Stimulated activated naive B cell treated with anti-CD40 and anti-IgM and Interleukin-4, amounts not matched to agents 10 μg/mL and 1 μg/mL and 100 μg/mL, for 72 hours (primary cell): ENCODE data around the gene EME2.

ENCODE experiments used
- ATAC-seq, 2 donors: fragments of 150-1000 bp; cut with Tn5 transposase; replicated peaks; 2 replicates each; pipeline ENCODE4 v1.10.0; 2021; ENCODE audit warnings: moderate library complexity in 1 of 2
- DNase-seq: peaks from one replicate; pipeline ENCODE4 v3.0.0; 2021
- H3K27ac Mint-ChIP-seq: one replicate; pipeline ENCODE4 v1.8.0; 2022; ENCODE audit warnings: mild to moderate bottlenecking, mixed read lengths
- H3K27me3 Mint-ChIP-seq, 2 donors: one replicate each; pipeline ENCODE4 v1.8.0; 2022; ENCODE audit warnings: mixed read lengths in 2 of 2
- H3K36me3 Mint-ChIP-seq, 2 donors: one replicate each; pipeline ENCODE4 v1.8.0; 2022; ENCODE audit warnings: mixed read lengths in 2 of 2, mild to moderate bottlenecking in 1 of 2
- H3K4me1 Mint-ChIP-seq, 2 donors: one replicate each; pipeline ENCODE4 v1.8.0; 2022; ENCODE audit warnings: mixed read lengths in 2 of 2, mild to moderate bottlenecking in 1 of 2
- H3K4me3 Mint-ChIP-seq, 2 donors: one replicate each; pipeline ENCODE4 v1.8.0; 2022; ENCODE audit warnings: mild to moderate bottlenecking in 2 of 2, mixed read lengths in 2 of 2, moderate library complexity in 1 of 2
- H3K9me3 Mint-ChIP-seq, 2 donors: one replicate each; pipeline ENCODE4 v1.8.0; 2022; ENCODE audit warnings: mixed read lengths in 2 of 2, mild to moderate bottlenecking in 1 of 2

EME2 gene

DNA sequence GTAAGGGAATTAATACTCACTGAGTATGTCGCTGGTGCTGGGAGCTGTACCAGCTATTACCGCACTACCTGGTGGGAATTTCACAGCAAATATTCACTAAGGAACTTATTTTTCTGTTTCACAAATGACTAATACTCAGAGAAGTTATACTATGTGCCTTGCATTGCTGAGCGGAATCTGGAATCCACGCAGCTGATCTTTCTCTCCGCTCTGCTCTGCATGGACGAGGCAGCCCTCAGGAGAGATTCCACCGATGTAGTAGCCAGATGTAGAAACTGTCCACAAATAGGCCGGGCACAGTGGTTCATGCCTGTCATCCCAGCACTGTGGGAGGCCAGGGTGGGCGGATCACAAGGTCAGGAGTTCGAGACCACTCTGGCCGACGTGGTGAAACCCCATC is 18.4 kb upstream of the EME2 start:
- DNase-seq (no peak), ATAC-seq (no peak)
- peaks cover 0 to 1% of the 10 kb centered on the region in 2 donors for H3K4me1 Mint-ChIP-seq
- peak overlapping the region; percentile 37 for H3K27ac Mint-ChIP-seq
- H3K4me3 Mint-ChIP-seq: no peak overlapping the region
- H3K36me3 Mint-ChIP-seq: peaks cover 43 to 52% of the 10 kb centered on the region in 2 donors
- H3K27me3 Mint-ChIP-seq: no peaks in the 10 kb centered on the region
- H3K9me3 Mint-ChIP-seq: no peaks in the 10 kb centered on the region

DNA sequence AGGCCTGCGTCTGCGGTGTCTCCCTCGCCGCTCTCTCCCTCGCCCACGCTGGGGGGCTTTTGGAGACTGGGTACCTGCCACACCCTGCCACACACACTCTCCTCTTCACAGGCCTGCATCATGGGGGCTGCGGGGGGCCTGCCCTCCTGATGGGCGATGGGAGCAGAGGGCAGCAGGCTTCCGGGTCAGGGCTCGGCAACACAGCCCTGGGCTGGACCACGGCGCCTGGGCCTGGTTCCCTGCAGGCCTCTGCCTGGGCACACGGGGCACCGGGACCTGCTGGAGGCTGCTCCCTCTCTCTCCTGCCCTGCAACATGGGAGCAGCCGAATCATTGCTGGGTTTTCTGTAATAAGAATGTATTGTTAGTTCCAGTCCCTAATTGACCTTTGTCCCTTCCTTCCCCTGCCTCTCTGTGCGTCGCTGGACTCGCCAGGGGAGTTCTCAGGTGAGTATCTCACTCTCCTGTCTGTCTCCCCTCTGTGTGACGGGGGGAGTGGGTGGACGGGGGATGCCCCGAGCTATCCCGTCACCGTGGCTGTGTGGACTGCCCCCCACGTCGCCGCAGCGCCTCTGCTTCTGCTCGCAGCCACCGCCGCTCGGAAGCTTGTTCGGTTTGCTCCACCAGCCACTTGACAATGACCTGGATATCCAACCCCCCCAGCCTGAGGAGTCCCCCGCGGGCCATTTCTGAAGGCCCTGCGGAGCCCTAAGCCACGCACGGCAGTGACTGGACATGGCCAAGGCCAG is 14.7 kb upstream of the EME2 start:
- Mint-ChIP-seq H3K27me3 (no peaks in the 10 kb centered on the region), H3K4me3 (no peak overlapping the region), H3K4me1 (peaks cover 0 to 3% of the 10 kb centered on the region in 2 donors), H3K27ac (peak overlapping the region; percentile 62), H3K36me3 (peaks cover 56 to 57% of the 10 kb centered on the region in 2 donors), H3K9me3 (no peaks in the 10 kb centered on the region)
- DNase-seq (no peak), ATAC-seq (no peak)

DNA sequence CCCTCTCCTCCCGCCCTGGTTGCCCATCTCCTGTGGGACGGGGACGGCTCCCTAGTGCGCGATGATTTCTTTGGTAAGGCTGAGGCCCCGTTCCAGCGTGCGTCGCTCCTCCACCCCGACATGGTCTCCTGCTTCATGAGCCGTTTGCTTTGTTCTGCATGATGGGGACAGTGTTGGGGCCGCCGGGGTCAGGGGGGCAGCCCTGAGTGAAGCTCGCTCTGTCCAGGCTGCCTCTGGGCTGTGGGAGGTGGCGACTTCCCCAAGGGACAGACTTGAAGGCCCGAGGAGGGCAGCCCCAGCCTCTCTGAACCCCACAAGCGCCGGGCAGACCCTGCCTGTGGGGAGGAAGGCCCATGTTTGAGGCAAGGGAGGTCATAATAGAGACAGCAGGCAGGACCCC is 13.7 kb upstream of the EME2 start:
- Mint-ChIP-seq H3K36me3 (peaks cover 58 to 59% of the 10 kb centered on the region in 2 donors), H3K9me3 (no peaks in the 10 kb centered on the region), H3K27me3 (no peaks in the 10 kb centered on the region), H3K4me3 (no peak overlapping the region), H3K4me1 (peaks cover 0 to 3% of the 10 kb centered on the region in 2 donors), H3K27ac (no peak overlapping the region)
- ATAC-seq (no peak), DNase-seq (no peak)

DNA sequence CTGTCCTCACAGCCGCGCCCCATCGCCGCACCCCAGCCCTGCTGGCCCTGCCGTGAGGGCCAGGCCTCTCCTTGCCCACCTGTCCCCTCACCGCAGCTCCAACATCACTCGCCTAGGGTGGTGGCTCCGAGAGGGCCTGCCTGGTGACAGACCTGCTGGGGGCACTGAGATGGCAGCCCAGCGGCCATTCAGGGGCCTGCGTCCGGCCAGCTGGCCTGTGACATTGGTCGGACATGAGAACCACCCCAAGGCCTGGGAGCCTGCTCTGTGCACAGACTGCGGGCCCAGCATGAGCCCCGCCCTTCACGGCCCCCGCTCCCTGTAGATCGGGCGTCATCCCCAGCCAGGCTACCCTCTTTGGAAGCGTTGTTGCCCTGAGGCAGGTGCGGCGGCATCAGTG is 13.1 kb upstream of the EME2 start:
- H3K36me3 Mint-ChIP-seq: peaks cover 55% of the 10 kb centered on the region in 2 donors
- ATAC-seq (no peak), DNase-seq (no peak)
- H3K4me1 Mint-ChIP-seq: peaks cover 0 to 3% of the 10 kb centered on the region in 2 donors
- H3K27ac Mint-ChIP-seq: no peak overlapping the region
- H3K27me3 Mint-ChIP-seq: no peaks in the 10 kb centered on the region
- H3K4me3 Mint-ChIP-seq: no peak overlapping the region
- H3K9me3 Mint-ChIP-seq: no peaks in the 10 kb centered on the region

DNA sequence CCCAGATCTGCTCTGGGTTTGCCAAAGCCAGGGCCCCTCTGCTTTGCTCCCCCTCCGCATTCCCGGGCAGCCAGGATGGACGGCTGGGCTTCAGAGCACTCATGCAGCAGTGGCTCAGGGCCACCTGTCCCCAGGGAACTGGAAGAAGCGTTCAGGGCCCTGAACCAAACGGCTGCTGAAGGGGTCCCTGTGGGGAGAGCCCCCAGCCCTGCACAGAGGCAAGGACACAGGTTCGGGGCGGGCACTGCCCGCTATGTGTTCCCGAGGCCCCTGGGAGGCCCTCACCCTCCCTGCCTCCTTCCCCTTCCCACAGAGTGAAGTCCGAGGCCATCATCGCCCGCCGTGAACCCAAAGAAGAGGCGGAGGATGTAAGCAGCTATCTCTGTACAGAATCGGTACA is 11.7 kb upstream of the EME2 start:
- ATAC-seq (no peak), DNase-seq (no peak)
- Mint-ChIP-seq H3K27ac (peak overlapping the region; percentile 47), H3K27me3 (no peaks in the 10 kb centered on the region), H3K4me1 (peaks cover 0 to 3% of the 10 kb centered on the region in 2 donors), H3K36me3 (peaks cover 44 to 49% of the 10 kb centered on the region in 2 donors), H3K9me3 (no peaks in the 10 kb centered on the region), H3K4me3 (no peak overlapping the region)

DNA sequence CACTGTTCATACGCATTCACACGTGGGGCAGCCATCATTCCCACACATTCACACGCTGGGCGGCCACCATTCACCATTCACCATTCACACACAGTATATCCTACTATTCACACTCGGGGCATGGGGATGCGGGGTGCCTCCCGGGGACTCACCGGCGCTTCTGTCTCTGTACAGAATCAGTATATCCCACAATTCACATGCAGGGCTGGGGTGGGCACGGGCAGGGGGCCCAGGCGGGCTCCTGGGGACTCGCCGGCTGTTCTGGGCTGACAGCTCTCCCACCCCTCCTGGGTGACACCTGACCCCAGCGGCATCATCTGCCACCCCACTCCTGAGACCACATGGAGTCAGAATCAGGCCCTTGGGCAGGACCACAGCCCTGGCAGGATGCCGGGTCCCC is 10.9 kb upstream of the EME2 start:
- H3K4me3 Mint-ChIP-seq: no peak overlapping the region
- no peak for DNase-seq
- H3K27ac Mint-ChIP-seq: no peak overlapping the region
- no peaks in the 10 kb centered on the region for H3K27me3 Mint-ChIP-seq
- no peaks in the 10 kb centered on the region for H3K9me3 Mint-ChIP-seq
- peaks cover 0 to 3% of the 10 kb centered on the region in 2 donors for H3K4me1 Mint-ChIP-seq
- peaks cover 44 to 46% of the 10 kb centered on the region in 2 donors for H3K36me3 Mint-ChIP-seq
- ATAC-seq: no peak

DNA sequence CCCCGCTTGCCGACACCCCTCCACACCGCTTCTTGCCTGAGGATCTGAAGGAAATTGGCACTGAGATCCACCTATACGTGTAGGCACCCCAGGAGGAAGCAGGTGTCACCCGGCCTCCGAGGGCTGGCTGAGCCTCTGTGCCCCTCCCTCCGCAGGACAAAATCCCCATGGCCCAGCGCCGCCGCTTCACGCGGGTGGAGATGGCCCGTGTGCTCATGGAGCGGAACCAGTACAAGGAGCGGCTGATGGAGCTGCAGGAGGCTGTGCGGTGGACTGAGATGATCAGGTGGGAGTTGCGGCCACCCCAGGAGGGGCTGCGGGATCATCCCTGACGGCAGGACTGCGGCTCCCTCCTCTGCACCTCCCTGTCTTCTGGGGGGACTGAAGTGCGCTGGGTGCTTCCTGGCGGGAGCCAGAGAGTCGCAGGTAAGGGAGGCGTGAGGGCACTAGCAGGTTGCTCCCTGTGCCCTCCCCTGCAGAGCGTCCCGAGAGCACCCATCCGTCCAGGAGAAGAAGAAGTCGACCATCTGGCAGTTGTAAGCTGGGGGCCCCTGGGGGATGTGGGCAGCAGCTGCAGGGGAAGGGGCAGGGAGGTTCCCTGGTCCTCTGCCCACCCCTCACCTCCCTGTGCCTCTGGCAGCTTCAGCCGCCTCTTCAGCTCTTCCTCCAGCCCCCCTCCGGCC is 10.3 kb upstream of the EME2 start:
- Mint-ChIP-seq H3K4me1 (peaks cover 0 to 3% of the 10 kb centered on the region in 2 donors), H3K27ac (peak overlapping the region; percentile 84), H3K27me3 (no peaks in the 10 kb centered on the region), H3K9me3 (no peaks in the 10 kb centered on the region), H3K36me3 (peaks cover 43 to 49% of the 10 kb centered on the region in 2 donors), H3K4me3 (no peak overlapping the region)
- DNase-seq: no peak
- no peak for ATAC-seq

DNA sequence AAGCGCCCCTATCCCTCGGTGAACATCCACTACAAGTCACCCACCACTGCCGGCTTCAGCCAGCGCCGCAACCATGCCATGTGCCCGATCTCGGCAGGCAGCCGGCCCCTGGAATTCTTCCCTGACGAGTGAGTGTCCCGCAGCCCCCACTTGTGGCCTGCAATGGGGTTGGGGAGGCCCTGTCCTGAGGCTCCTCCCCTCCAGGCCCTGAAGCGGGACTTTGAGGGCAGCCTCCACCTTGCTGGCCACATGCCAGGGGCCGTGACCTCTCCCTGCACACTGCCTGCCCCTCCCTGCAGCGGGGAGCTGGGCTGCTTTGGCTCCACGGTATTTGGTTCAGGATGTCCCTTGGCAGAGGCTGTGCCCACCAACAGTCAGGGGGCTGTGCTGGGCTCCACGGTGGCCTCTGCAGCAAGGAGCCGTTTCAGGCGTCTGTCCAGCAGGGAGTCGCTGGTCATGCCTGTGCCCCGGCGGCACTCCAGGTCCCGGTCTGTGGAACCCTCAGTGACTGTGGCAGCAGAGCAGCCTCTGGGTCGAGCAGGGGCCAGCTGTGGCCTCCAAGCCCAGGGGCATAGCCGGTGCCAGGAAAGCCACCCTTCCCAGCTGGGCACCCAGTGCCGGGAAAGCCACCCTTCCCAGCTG is 9.6 kb upstream of the EME2 start:
- Mint-ChIP-seq H3K4me1 (peaks cover 1 to 3% of the 10 kb centered on the region in 2 donors), H3K27ac (peak overlapping the region; percentile 84), H3K4me3 (no peak overlapping the region), H3K36me3 (peaks cover 43 to 46% of the 10 kb centered on the region in 2 donors), H3K27me3 (no peaks in the 10 kb centered on the region), H3K9me3 (no peaks in the 10 kb centered on the region)
- DNase-seq (no peak), ATAC-seq (no peak)

DNA sequence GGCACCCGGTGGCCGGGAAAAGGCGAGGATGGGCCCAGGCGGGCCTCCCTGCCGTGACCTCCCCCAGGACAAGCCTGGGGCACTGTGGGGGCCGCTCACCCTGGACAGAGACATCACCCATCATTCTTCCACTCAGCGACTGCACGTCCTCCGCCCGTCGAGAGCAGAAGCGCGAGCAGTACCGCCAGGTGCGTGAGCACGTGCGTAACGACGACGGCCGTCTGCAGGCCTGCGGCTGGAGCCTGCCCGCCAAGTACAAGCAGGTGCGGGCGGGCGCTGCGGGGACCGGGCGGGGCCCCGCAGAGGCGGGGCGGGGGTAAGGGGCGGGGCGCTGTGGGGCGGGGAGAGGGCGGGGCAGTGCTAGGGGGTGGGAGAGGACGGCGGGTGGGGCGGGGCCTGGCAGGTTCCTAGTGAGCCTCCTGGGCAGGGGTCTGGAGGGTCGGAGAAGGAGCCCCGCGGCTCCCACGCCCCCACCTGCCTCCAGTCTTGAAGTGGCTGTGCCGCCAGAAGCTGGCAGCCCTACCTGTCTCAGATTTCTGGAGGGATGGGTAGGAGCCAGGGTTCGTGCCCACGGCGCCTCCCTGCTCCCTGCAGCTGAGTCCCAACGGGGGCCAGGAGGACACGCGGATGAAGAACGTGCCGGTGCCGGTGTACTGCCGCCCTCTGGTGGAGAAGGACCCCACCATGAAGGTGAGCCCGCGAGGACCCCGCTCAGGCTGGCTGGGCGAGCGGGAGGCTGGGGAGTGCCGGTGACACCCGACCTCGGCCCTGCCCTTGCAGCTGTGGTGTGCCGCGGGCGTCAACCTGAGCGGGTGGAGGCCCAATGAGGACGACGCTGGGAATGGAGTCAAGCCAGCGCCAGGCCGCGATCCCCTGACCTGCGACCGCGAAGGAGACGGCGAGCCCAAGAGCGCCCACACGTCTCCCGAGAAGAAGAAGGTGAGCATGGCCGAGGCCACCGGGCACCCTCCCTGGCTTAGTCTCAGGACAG is 8.8 kb upstream of the EME2 start:
- H3K27ac Mint-ChIP-seq: no peak overlapping the region
- no peak for ATAC-seq
- H3K27me3 Mint-ChIP-seq: no peaks in the 10 kb centered on the region
- peaks cover 2 to 11% of the 10 kb centered on the region in 2 donors for H3K4me1 Mint-ChIP-seq
- DNase-seq: no peak
- no peaks in the 10 kb centered on the region for H3K9me3 Mint-ChIP-seq
- no peak overlapping the region for H3K4me3 Mint-ChIP-seq
- peaks cover 47 to 52% of the 10 kb centered on the region in 2 donors for H3K36me3 Mint-ChIP-seq

DNA sequence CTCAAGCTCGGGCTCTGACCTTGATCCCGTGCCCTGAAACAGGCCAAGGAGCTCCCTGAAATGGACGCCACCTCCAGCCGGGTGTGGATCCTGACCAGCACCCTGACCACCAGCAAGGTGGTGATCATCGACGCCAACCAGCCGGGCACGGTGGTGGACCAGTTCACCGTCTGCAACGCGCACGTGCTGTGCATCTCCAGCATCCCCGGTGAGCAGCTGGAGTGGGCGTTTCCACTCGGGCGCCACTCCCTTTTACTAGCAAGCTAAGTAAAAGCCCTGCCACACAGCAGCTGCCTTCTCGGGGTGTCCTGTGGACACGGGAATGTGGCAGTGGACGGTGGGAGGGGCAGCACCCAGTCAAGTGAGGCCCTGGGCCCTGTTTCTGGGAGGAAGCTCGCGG is 7.6 kb upstream of the EME2 start:
- DNase-seq: no peak
- Mint-ChIP-seq H3K27ac (peak overlapping the region; percentile 59), H3K9me3 (no peaks in the 10 kb centered on the region), H3K4me1 (peaks cover 6 to 20% of the 10 kb centered on the region in 2 donors), H3K36me3 (peaks cover 45 to 55% of the 10 kb centered on the region in 2 donors), H3K27me3 (no peaks in the 10 kb centered on the region), H3K4me3 (no peak overlapping the region)
- no peak for ATAC-seq

DNA sequence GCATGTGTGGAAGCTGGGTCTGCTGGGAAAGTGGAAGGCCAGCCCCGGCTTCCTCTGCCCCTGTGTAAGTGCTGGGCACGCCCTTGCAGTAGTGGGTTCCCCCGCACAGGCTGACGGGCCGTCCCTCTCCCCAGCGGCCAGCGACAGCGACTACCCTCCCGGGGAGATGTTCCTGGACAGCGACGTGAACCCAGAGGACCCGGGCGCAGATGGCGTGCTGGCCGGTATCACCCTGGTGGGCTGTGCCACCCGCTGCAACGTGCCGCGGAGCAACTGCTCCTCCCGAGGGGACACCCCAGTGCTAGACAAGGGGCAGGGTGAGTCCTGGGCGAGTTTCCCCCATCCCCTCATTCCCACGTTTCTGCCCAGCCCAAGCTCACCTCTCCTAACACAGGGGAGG is 6.8 kb upstream of the EME2 start:
- H3K27ac Mint-ChIP-seq: peak overlapping the region; percentile 56
- DNase-seq: no peak
- H3K9me3 Mint-ChIP-seq: no peaks in the 10 kb centered on the region
- no peaks in the 10 kb centered on the region for H3K27me3 Mint-ChIP-seq
- peaks cover 11 to 26% of the 10 kb centered on the region in 2 donors for H3K4me1 Mint-ChIP-seq
- H3K36me3 Mint-ChIP-seq: peaks cover 48 to 55% of the 10 kb centered on the region in 2 donors
- H3K4me3 Mint-ChIP-seq: no peak overlapping the region
- no peak for ATAC-seq

DNA sequence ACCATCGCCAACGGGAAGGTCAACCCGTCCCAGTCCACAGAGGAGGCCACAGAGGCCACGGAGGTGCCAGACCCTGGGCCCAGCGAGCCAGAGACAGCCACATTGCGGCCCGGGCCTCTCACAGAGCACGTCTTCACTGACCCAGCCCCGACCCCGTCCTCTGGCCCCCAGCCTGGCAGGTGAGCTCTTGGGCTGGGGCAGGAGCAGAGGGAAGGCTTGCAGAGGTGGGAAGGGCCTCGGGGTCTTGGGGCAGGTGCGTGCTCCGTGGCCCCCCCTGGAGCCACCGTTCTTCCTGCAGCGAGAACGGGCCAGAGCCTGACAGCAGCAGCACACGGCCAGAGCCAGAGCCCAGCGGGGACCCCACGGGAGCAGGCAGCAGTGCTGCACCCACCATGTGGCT is 6.4 kb upstream of the EME2 start:
- Mint-ChIP-seq H3K27me3 (no peaks in the 10 kb centered on the region), H3K4me3 (no peak overlapping the region), H3K36me3 (peaks cover 44 to 52% of the 10 kb centered on the region in 2 donors), H3K9me3 (no peaks in the 10 kb centered on the region), H3K27ac (peak overlapping the region; percentile 56), H3K4me1 (peaks cover 11 to 26% of the 10 kb centered on the region in 2 donors)
- no peak for DNase-seq
- no peak for ATAC-seq

DNA sequence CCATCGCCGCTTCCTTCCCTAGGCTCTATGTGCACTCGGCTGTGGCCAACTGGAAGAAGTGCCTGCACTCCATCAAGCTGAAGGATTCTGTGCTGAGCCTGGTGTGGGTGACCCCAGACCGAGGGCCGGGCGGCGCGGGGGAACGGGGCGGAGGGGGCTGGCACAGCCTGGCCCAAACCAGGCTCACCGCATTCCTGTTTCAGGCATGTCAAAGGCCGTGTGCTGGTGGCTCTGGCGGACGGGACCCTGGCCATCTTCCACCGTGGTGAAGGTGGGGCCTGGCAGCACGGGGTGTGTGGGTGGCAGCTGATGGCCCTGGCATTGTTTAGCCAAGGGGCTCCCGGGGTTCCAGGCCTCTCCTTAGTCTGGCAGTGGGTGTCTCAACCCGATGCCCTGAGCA is 5.9 kb upstream of the EME2 start:
- H3K4me3 Mint-ChIP-seq: no peak overlapping the region
- peaks cover 11 to 28% of the 10 kb centered on the region in 2 donors for H3K4me1 Mint-ChIP-seq
- H3K27me3 Mint-ChIP-seq: no peaks in the 10 kb centered on the region
- H3K27ac Mint-ChIP-seq: no peak overlapping the region
- H3K9me3 Mint-ChIP-seq: no peaks in the 10 kb centered on the region
- DNase-seq (no peak), ATAC-seq (no peak)
- peaks cover 41 to 48% of the 10 kb centered on the region in 2 donors for H3K36me3 Mint-ChIP-seq
